Heart left ventricle (tissue), 16 donors: ENCODE data around the gene ZNF782. TPM values are rescaled to one million over a fixed set of nuclear protein-coding genes. Genes with fewer than 3 reads are reported as not detected.
"Not testable (repeated sequence)": the region's sequence is repeated elsewhere in the genome, so short reads cannot be mapped to it uniquely, and the experiment has no call there.

Experiments
- ATAC-seq, 4 donors: fragments of 200-7000 bp; cut with Tn5 transposase; one replicate each; pipeline ENCODE4 v1.9.1; 2020 to 2022; ENCODE audit warnings: moderate library complexity in 4 of 4, mild to moderate bottlenecking in 3 of 4, moderate number of reproducible peaks in 1 of 4
- DNase-seq, 5 donors: peaks; one replicate each; pipeline ENCODE4 v3.0.0-alpha.2; 2020
- H3K27ac ChIP-seq, 12 donors: fragments of 200-600 bp; sonication (generic) in 4 of 12; one replicate each; pipeline versions ENCODE4 v1.5.0 to v1.8.0; 2016 to 2022; ENCODE audit warnings: mild to moderate bottlenecking in 2 of 12
- H3K27me3 ChIP-seq, 9 donors: fragments of 200-600 bp; sonication (generic) in 2 of 9; one replicate each; pipeline versions ENCODE4 v1.5.1 to v1.8.0; 2016 to 2022; ENCODE audit warnings: mild to moderate bottlenecking in 3 of 9
- H3K36me3 ChIP-seq, 9 donors: fragments of 200-600 bp; sonication (generic) in 2 of 9; one replicate each; pipeline versions ENCODE4 v1.5.0 to v1.8.0; 2018 to 2022; ENCODE audit warnings: mild to moderate bottlenecking in 2 of 9
- H3K4me1 ChIP-seq, 12 donors: fragments of 200-600 bp; sonication (generic) in 4 of 12; one replicate each; pipeline versions ENCODE4 v1.5.0 to v1.8.0; 2016 to 2022; ENCODE audit warnings: mild to moderate bottlenecking in 3 of 12
- H3K4me3 ChIP-seq, 12 donors: fragments of 200-600 bp; sonication (generic) in 4 of 12; one replicate each; pipeline versions ENCODE4 v1.5.0 to v1.8.0; 2017 to 2022; ENCODE audit warnings: mild to moderate bottlenecking in 9 of 12, moderate library complexity in 4 of 12
- H3K9me3 ChIP-seq, 12 donors: fragments of 200-600 bp; sonication (generic) in 4 of 12; one replicate each; pipeline versions ENCODE4 v1.5.0 to v1.8.0; 2016 to 2022; ENCODE audit warnings: mild to moderate bottlenecking in 1 of 12
- CTCF ChIP-seq, 12 donors: fragments of 200-600 bp; sonication (generic) in 4 of 12; IDR thresholded peaks; one replicate each; pipeline versions ENCODE4 v1.5.0 to v1.8.0; 2018 to 2022; ENCODE audit warnings: antibody characterized with exemption in 12 of 12, mild to moderate bottlenecking in 5 of 12
- POLR2A ChIP-seq, 2 donors: fragments of 450-650 bp; IDR thresholded peaks; one replicate each; pipeline ENCODE4 v1.6.1; 2017; ENCODE audit warnings: antibody characterized with exemption in 2 of 2, mild to moderate bottlenecking in 2 of 2, moderate library complexity in 2 of 2
- WGBS, 4 donors: extraction: QIAGEN DNeasy Blood & Tissue Kit in 2 of 4; methylation state at CpG; one replicate each; pipeline versions ENCODE4 v1.1.5 to v1.1.7; 2013 to 2018; 5-methylcytosine and 5-hydroxymethylcytosine counted together
- intact Hi-C, 10 donors: fragments of 100-400 bp; cut with DNase I; formaldehyde crosslinking; loops; one replicate each; pipeline versions ENCODE4 v1.11.1 to v1.14.2; 2022
- long read RNA-seq, 3 donors: library from polyadenylated mRNA; unstranded; transcript quantifications; one replicate each; pipeline ENCODE4 v2.0.0, GENCODE V29; 2020 to 2021
- polyA plus RNA-seq, 2 donors: library from polyadenylated mRNA; stranded (reverse); fragments of 200-250 nt; gene quantifications; one replicate each; pipeline ENCODE4 v1.2.3, GENCODE V29; 2013
- total RNA-seq, 9 donors: library from RNA; depleted of rRNA in 2 of 9; stranded (reverse); fragments of >200 nt in 2 of 9; fragmentation: NEBNext Ultra II Directional in 3 of 9; extraction: Animal tissue kit (Norgen Biotek cat#: 25700) in 3 of 9; gene quantifications; one replicate each; pipeline versions ENCODE4 v1.1.0 to v1.2.4, GENCODE V29; 2016 to 2023
- donor health status: ischemic (EF 13 %, LVEDD 7.1; RV severe dilation, severe dysfunction).
- donor health status: healthy with polysubstance abuse.
- donor health status: DM: no; HTN: yes; CAD: no.
- donor health status: DM: no; HTN: no; CAD: no.
- donor health status: ischemic (EF 25% LVEDD 6.9; RV normal size, moderate dysfunction).
- donor health status: ischemic (EF 25% LVEDD 5.7; RV mildly dilated, moderate dysfunction).
- donor health status: healthy.
- donor health status: DM: yes; HTN: yes; CAD: no.
- donor health status: ischemic (EF 35%, LVEDD 5.7; RV mildly dilated, moderate dysfunction).
- donor health status: nonischemic (EF 11% LVEDD 7.7; RV severe dilation, severe dysfunction).
- donor health status: DM: yes; HTN: yes; CAD: no.
- donor health status: PGD.
- donor health status: ischemic (EF 29% LVEDD 5.4; RV normal size, mild dysfunction).
- donor health status: nonischemic (EF 23%, LVEDD 6.1; RV moderate dilation, normal function).

ZNF782 gene
- total RNA-seq (1 to 10 TPM; 2.3 to 4.4 (median 2.9) TPM), polyA plus RNA-seq (1 to 10 TPM in 1 of 2 donors, under 1 TPM in 1; 0.84 to 1.1 TPM)
- long read RNA-seq, donor 1, partial matches to known transcripts, result 0 of 1 reads
- long read RNA-seq, donor 1, other reads (novel, unspliced or antisense), result 1 of 1 reads
- long read RNA-seq, donor 2, partial matches to known transcripts, result 0 of 1 reads
- long read RNA-seq, donor 2, other reads (novel, unspliced or antisense), result 1 of 1 reads
- long read RNA-seq, donor 3, result 0 reads

- Histone ChIP-seq H3K36me3 (no peaks in the 10 kb centered on the region), H3K4me3 (peak within 1 kb of the TSS; percentile 58 to 94 (median 78)), H3K9me3 (peaks cover 0 to 4% (median 0%) of the 10 kb centered on the region in 12 donors), H3K4me1 (peaks cover 0 to 30% (median 15%) of the 10 kb centered on the region in 12 donors), H3K27ac (peak within 1 kb of the TSS; percentile 14 to 90 (median 81)), H3K27me3 (no peaks in the 10 kb centered on the region)
- TF ChIP-seq CTCF (IDR thresholded peaks at IDR 0.05), result no peak
- peak in 1 of 2 donors; percentile 76 for TF ChIP-seq POLR2A (IDR thresholded peaks at IDR 0.05)
- intact Hi-C loops, result loop anchor here in 2 of 10 donors (5.0 to 10.0 kb wide), 3 partner anchors 77 to 761 kb away; partner anchors contain the start of gene ZNF510 (in 1 of the 2)
- WGBS, 4 donors, result 0 to 1% (median 1%) methylated on average over 31 to 67 of the region's 67 CpGs
- peak; percentile 93 to 95 (median 94) for DNase-seq
- ATAC-seq, result peak; percentile 96 to 99 (median 99)
Measured at GRCh38 chr9:96853781-96854650, at the start of gene ZNF782. TSS of gene ZNF782 (minus strand) at chr9:96854514. CDS start at chr9:96851961, 2,553 bp downstream.

GRCh38 chr9:96900010-96900409, 45.7 kb upstream of the ZNF782 start:
- intact Hi-C loops, H3K9me3 ChIP-seq, ATAC-seq, H3K27ac ChIP-seq, H3K4me1 ChIP-seq, H3K27me3 ChIP-seq, H3K4me3 ChIP-seq, DNase-seq: not testable (repeated sequence)
- peaks cover 0 to 24% (median 14%) of the 10 kb centered on the region in 9 donors for H3K36me3 ChIP-seq
- 67 to 90% (median 77%) methylated on average over 1 of the region's 2 CpGs for WGBS, 4 donors

DNA sequence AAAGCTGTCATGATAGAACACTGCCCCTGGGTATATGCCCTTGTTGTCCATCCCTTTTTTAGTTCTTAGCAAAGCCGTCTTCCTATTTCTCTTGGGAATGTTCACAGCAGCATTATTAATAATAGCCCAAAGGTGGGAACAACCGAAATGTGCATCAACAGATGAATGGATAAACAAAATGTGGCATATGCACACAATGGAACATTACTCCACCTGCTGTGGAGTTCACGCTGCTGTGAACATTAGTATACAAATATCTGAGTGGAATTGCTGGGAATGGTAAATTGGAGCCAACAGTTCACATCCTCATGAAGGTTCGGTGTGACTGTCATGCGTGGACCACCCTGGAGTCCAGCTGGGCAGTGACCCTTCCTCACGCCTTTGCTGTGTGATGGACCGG, 37.8 kb upstream of the ZNF782 start:
- WGBS, 4 donors, result 97 to 99% (median 98%) methylated on average over 7 of the region's 7 CpGs
- H3K4me1 ChIP-seq, result no peaks in the 10 kb centered on the region
- H3K4me3 ChIP-seq, result no peak overlapping the region
- no peaks in the 10 kb centered on the region for H3K9me3 ChIP-seq
- TF ChIP-seq POLR2A (IDR thresholded peaks at IDR 0.05) (no peak), CTCF (IDR thresholded peaks at IDR 0.05) (no peak)
- H3K36me3 ChIP-seq, result peaks cover 0 to 44% (median 14%) of the 10 kb centered on the region in 9 donors
- intact Hi-C loops, result no loop called here
- ATAC-seq (no peak), DNase-seq (no peak)
- no peaks in the 10 kb centered on the region for H3K27me3 ChIP-seq
- no peak overlapping the region for H3K27ac ChIP-seq

- no peak overlapping the region for H3K4me3 ChIP-seq
- no peaks in the 10 kb centered on the region for H3K27me3 ChIP-seq
- peaks cover 0 to 9% (median 0%) of the 10 kb centered on the region in 12 donors for H3K9me3 ChIP-seq
- H3K27ac ChIP-seq, result no peak overlapping the region
- H3K36me3 ChIP-seq, result peaks cover 0 to 18% (median 0%) of the 10 kb centered on the region in 9 donors
- TF ChIP-seq CTCF (IDR thresholded peaks at IDR 0.05), result no peak
- no peak for TF ChIP-seq POLR2A (IDR thresholded peaks at IDR 0.05)
- intact Hi-C loops, result no loop called here
- ATAC-seq (no peak), DNase-seq (no peak)
- H3K4me1 ChIP-seq, result peaks cover 0 to 3% (median 0%) of the 10 kb centered on the region in 12 donors
- WGBS, 4 donors, result 72 to 87% (median 82%) methylated on average over 3 to 4 of the region's 4 CpGs
Measured at GRCh38 chr9:96888591-96888990, 34.3 kb upstream of the ZNF782 start.
